Duodenal mucosa (tissue), 2 donors: ENCODE results near the gene HERC3.

Source experiments
- H3K27ac ChIP-seq: one replicate; pipeline ENCODE4 v1.7.0; 2013; ENCODE audit warnings: low read depth, low read length
- H3K27me3 ChIP-seq, 2 donors: one replicate each; pipeline ENCODE4 v1.7.0; 2013; ENCODE audit warnings: low read length in 2 of 2, control low read depth in 1 of 2; ENCODE audit not compliant: insufficient read depth in 2 of 2, control insufficient read depth in 1 of 2
- H3K36me3 ChIP-seq, 2 donors: one replicate each; pipeline ENCODE4 v1.7.0; 2013; ENCODE audit warnings: low read length in 2 of 2, control low read depth in 1 of 2; ENCODE audit not compliant: insufficient read depth in 2 of 2, control insufficient read depth in 1 of 2
- H3K4me1 ChIP-seq, 2 donors: one replicate each; pipeline ENCODE4 v1.7.0; 2013; ENCODE audit warnings: low read length in 2 of 2, control low read depth in 1 of 2; ENCODE audit not compliant: insufficient read depth in 2 of 2, control insufficient read depth in 1 of 2
- H3K4me3 ChIP-seq, 2 donors: one replicate each; pipeline ENCODE4 v1.7.0; 2013; ENCODE audit warnings: low read length in 2 of 2, low read depth in 1 of 2
- H3K9ac ChIP-seq, 2 donors: one replicate each; pipeline ENCODE4 v1.7.0; 2013; ENCODE audit warnings: low read length in 2 of 2, low read depth in 1 of 2
- H3K9me3 ChIP-seq, 2 donors: one replicate each; pipeline ENCODE4 v1.7.0; 2013; ENCODE audit warnings: low read length in 2 of 2, control low read depth in 1 of 2; ENCODE audit not compliant: control insufficient read depth in 1 of 2

Gene HERC3

GRCh38 chr4:88659055-88659889 lies 67.0 kb downstream of the HERC3 start:
- Histone ChIP-seq H3K9ac (no peak overlapping the region), H3K4me1 (peaks cover 0 to 4% of the 10 kb centered on the region in 2 donors), H3K27me3 (no peaks in the 10 kb centered on the region), H3K27ac (no peak overlapping the region), H3K36me3 (peaks cover 16 to 23% of the 10 kb centered on the region in 2 donors), H3K9me3 (no peaks in the 10 kb centered on the region), H3K4me3 (no peak overlapping the region)

- Histone ChIP-seq H3K9me3 (no peaks in the 10 kb centered on the region), H3K4me3 (no peak overlapping the region), H3K4me1 (peaks cover 0 to 4% of the 10 kb centered on the region in 2 donors), H3K27me3 (no peaks in the 10 kb centered on the region), H3K36me3 (peaks cover 15 to 22% of the 10 kb centered on the region in 2 donors), H3K27ac (peak overlapping the region; percentile 24), H3K9ac (no peak overlapping the region)
Observed at GRCh38 chr4:88659890-88660208, 67.6 kb downstream of the HERC3 start.

GRCh38 chr4:88660446-88661294 lies 68.4 kb downstream of the HERC3 start:
- no peak overlapping the region for H3K4me3 ChIP-seq
- peaks cover 0 to 4% of the 10 kb centered on the region in 2 donors for H3K4me1 ChIP-seq
- peaks cover 7 to 19% of the 10 kb centered on the region in 2 donors for H3K36me3 ChIP-seq
- no peaks in the 10 kb centered on the region for H3K27me3 ChIP-seq
- H3K9ac ChIP-seq: no peak overlapping the region
- no peaks in the 10 kb centered on the region for H3K9me3 ChIP-seq
- no peak overlapping the region for H3K27ac ChIP-seq

- peaks cover 0 to 4% of the 10 kb centered on the region in 2 donors for H3K4me1 ChIP-seq
- no peak overlapping the region for H3K27ac ChIP-seq
- H3K9ac ChIP-seq: no peak overlapping the region
- H3K9me3 ChIP-seq: no peaks in the 10 kb centered on the region
- H3K27me3 ChIP-seq: no peaks in the 10 kb centered on the region
- no peak overlapping the region for H3K4me3 ChIP-seq
- peaks cover 4 to 14% of the 10 kb centered on the region in 2 donors for H3K36me3 ChIP-seq
Observed at GRCh38 chr4:88661739-88662138, 69.5 kb downstream of the HERC3 start.

GRCh38 chr4:88672987-88673386 lies 80.7 kb downstream of the HERC3 start:
- H3K36me3 ChIP-seq: peaks cover 16 to 39% of the 10 kb centered on the region in 2 donors
- H3K4me3 ChIP-seq: no peak overlapping the region
- no peaks in the 10 kb centered on the region for H3K27me3 ChIP-seq
- H3K9ac ChIP-seq: no peak overlapping the region
- no peak overlapping the region for H3K27ac ChIP-seq
- H3K4me1 ChIP-seq: no peaks in the 10 kb centered on the region
- H3K9me3 ChIP-seq: no peaks in the 10 kb centered on the region

GRCh38 chr4:88673886-88674285 lies 81.6 kb downstream of the HERC3 start:
- Histone ChIP-seq H3K27me3 (no peaks in the 10 kb centered on the region), H3K4me1 (no peaks in the 10 kb centered on the region), H3K9ac (no peak overlapping the region), H3K4me3 (no peak overlapping the region), H3K9me3 (no peaks in the 10 kb centered on the region), H3K36me3 (peaks cover 17 to 48% of the 10 kb centered on the region in 2 donors), H3K27ac (no peak overlapping the region)

GRCh38 chr4:88674565-88674964 lies 82.3 kb downstream of the HERC3 start:
- H3K4me1 ChIP-seq: no peaks in the 10 kb centered on the region
- H3K4me3 ChIP-seq: no peak overlapping the region
- H3K9ac ChIP-seq: no peak overlapping the region
- H3K36me3 ChIP-seq: peaks cover 14 to 48% of the 10 kb centered on the region in 2 donors
- H3K27me3 ChIP-seq: no peaks in the 10 kb centered on the region
- H3K27ac ChIP-seq: no peak overlapping the region
- no peaks in the 10 kb centered on the region for H3K9me3 ChIP-seq

GRCh38 chr4:88674979-88675378 lies 82.7 kb downstream of the HERC3 start:
- Histone ChIP-seq H3K9ac (no peak overlapping the region), H3K27ac (no peak overlapping the region), H3K9me3 (no peaks in the 10 kb centered on the region), H3K27me3 (no peaks in the 10 kb centered on the region), H3K36me3 (peaks cover 12 to 44% of the 10 kb centered on the region in 2 donors), H3K4me3 (no peak overlapping the region), H3K4me1 (no peaks in the 10 kb centered on the region)

GRCh38 chr4:88675543-88675942 lies 83.3 kb downstream of the HERC3 start:
- Histone ChIP-seq H3K27ac (no peak overlapping the region), H3K4me3 (no peak overlapping the region), H3K9me3 (no peaks in the 10 kb centered on the region), H3K4me1 (no peaks in the 10 kb centered on the region), H3K36me3 (peaks cover 6 to 42% of the 10 kb centered on the region in 2 donors), H3K27me3 (no peaks in the 10 kb centered on the region), H3K9ac (no peak overlapping the region)

- Histone ChIP-seq H3K4me1 (no peaks in the 10 kb centered on the region), H3K4me3 (no peak overlapping the region), H3K9me3 (no peaks in the 10 kb centered on the region), H3K36me3 (peaks cover 8 to 46% of the 10 kb centered on the region in 2 donors), H3K27me3 (no peaks in the 10 kb centered on the region), H3K9ac (no peak overlapping the region), H3K27ac (no peak overlapping the region)
Observed at GRCh38 chr4:88681209-88681608, 88.9 kb downstream of the HERC3 start.
